Measurements from ENCODE around the gene GNAT3.

DNA sequence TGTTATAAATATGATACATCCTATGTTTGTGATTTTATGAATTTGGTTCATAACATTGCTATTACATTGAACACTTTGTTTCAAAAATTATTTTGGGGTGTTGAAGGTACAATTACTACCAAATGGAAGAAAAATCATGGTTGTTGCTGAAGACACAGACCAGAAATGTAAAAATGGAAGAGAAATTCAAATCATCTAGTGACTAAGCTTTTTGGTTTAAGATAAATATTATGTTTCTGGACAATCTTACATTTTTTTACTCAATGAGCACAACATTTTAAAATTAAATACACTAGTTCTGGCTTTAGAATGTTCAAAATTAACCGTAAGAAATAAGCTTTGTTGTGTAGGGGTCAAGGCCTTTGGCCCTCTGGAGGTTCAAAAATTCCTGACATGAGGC is 82.7 kb downstream of the GNAT3 start:
- TF ChIP-seq, protein P1, sequence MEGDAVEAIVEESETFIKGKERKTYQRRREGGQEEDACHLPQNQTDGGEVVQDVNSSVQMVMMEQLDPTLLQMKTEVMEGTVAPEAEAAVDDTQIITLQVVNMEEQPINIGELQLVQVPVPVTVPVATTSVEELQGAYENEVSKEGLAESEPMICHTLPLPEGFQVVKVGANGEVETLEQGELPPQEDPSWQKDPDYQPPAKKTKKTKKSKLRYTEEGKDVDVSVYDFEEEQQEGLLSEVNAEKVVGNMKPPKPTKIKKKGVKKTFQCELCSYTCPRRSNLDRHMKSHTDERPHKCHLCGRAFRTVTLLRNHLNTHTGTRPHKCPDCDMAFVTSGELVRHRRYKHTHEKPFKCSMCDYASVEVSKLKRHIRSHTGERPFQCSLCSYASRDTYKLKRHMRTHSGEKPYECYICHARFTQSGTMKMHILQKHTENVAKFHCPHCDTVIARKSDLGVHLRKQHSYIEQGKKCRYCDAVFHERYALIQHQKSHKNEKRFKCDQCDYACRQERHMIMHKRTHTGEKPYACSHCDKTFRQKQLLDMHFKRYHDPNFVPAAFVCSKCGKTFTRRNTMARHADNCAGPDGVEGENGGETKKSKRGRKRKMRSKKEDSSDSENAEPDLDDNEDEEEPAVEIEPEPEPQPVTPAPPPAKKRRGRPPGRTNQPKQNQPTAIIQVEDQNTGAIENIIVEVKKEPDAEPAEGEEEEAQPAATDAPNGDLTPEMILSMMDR (IDR thresholded peaks at IDR 0.05), result no peak
- no peak for TF ChIP-seq POLR2A (IDR thresholded peaks at IDR 0.05)
